ENCODE results near the gene HOXD9. TPM values are rescaled to one million over a fixed set of nuclear protein-coding genes. Genes with fewer than 3 reads are reported as not detected.

HOXD9 gene
- total RNA-seq, 1 donor from 2014 or later, result 0.56 TPM

DNA sequence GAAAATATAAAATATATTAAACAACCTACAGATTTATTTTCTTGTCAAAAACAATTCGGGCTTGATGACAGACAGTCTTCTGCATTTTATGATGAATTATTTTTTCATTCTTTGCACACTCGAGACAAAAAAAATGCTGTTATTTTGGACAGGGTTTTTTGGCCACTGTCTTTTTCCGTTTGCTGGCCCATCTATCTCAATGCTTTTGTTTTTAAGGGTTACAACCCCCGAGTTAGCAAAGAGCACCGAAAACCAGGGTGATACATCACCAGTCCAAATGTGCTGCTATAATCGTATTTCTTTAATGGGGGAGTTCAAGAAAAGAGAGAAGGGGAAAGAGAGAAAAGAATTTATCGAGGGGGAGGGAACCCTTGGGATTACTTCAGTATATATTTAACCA, 46.5 kb upstream of the HOXD9 start:
- Mint-ChIP-seq H3K4me1 (ENCODE audit: unreplicated experiment) (peaks cover 18% of the 10 kb centered on the region), H3K27me3 (ENCODE audit: unreplicated experiment) (peaks cover 26% of the 10 kb centered on the region), H3K9me3 (ENCODE audit: unreplicated experiment) (no peaks in the 10 kb centered on the region), H3K27ac (ENCODE audit: unreplicated experiment) (no peak overlapping the region), H3K4me3 (ENCODE audit: unreplicated experiment) (no peak overlapping the region), H3K36me3 (ENCODE audit: low read depth, unreplicated experiment) (no peaks in the 10 kb centered on the region)
- TF ChIP-seq, protein P1, sequence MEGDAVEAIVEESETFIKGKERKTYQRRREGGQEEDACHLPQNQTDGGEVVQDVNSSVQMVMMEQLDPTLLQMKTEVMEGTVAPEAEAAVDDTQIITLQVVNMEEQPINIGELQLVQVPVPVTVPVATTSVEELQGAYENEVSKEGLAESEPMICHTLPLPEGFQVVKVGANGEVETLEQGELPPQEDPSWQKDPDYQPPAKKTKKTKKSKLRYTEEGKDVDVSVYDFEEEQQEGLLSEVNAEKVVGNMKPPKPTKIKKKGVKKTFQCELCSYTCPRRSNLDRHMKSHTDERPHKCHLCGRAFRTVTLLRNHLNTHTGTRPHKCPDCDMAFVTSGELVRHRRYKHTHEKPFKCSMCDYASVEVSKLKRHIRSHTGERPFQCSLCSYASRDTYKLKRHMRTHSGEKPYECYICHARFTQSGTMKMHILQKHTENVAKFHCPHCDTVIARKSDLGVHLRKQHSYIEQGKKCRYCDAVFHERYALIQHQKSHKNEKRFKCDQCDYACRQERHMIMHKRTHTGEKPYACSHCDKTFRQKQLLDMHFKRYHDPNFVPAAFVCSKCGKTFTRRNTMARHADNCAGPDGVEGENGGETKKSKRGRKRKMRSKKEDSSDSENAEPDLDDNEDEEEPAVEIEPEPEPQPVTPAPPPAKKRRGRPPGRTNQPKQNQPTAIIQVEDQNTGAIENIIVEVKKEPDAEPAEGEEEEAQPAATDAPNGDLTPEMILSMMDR (IDR thresholded peaks at IDR 0.05; ENCODE audit: unreplicated experiment), result no peak
- no peak for DNase-seq (ENCODE audit: low spot score)

GRCh38 chr2:176076796-176077195, 45.7 kb upstream of the HOXD9 start:
- no peak for DNase-seq (ENCODE audit: low spot score)
- Mint-ChIP-seq H3K4me3 (ENCODE audit: unreplicated experiment) (no peak overlapping the region), H3K27ac (ENCODE audit: unreplicated experiment) (no peak overlapping the region), H3K4me1 (ENCODE audit: unreplicated experiment) (peaks cover 18% of the 10 kb centered on the region), H3K27me3 (ENCODE audit: unreplicated experiment) (peaks cover 29% of the 10 kb centered on the region), H3K36me3 (ENCODE audit: low read depth, unreplicated experiment) (no peaks in the 10 kb centered on the region), H3K9me3 (ENCODE audit: unreplicated experiment) (no peaks in the 10 kb centered on the region)
- TF ChIP-seq, protein P1 (IDR thresholded peaks at IDR 0.05; ENCODE audit: unreplicated experiment), result no peak

DNA sequence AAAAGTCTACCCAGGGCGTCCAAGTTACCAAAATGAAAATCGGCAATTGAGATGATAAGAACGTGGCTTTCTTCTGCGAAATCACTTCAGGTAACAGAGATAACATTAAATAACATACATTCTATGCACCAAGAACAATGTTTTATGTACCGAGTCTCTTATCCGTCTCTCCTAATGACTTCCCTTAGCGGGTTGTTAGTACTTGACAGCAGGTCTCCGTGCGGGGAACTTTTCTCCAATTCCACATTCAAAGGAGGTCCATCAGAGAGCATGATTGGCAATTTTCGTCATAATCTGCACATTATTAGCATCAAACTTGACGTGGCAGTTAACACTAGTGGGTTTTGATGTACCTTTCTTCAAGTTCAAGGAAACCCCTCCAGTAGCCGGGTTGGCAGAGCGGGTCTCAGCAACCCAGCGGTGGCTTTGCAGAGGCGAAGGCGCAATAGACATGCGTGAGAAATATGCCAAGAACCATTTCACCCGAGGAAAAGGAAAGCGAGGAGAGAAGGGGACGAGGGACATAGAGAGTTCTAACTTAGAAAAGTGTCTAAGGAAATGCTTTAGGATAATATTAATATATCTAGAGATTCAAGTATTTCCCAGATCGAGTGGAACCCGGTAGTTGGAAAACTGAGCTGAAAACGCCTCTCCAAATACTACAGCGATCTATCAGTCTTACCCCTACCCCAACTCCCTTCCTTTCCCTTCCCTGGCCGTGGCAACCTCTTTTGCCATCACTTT, 43.8 kb upstream of the HOXD9 start:
- DNase-seq (ENCODE audit: low spot score), result no peak
- TF ChIP-seq, protein P1 (IDR thresholded peaks at IDR 0.05; ENCODE audit: unreplicated experiment), result no peak
- Mint-ChIP-seq H3K27ac (ENCODE audit: unreplicated experiment) (no peak overlapping the region), H3K27me3 (ENCODE audit: unreplicated experiment) (peaks cover 32% of the 10 kb centered on the region), H3K36me3 (ENCODE audit: low read depth, unreplicated experiment) (no peaks in the 10 kb centered on the region), H3K9me3 (ENCODE audit: unreplicated experiment) (no peaks in the 10 kb centered on the region), H3K4me1 (ENCODE audit: unreplicated experiment) (peaks cover 25% of the 10 kb centered on the region), H3K4me3 (ENCODE audit: unreplicated experiment) (peak overlapping the region; percentile 87)

DNA sequence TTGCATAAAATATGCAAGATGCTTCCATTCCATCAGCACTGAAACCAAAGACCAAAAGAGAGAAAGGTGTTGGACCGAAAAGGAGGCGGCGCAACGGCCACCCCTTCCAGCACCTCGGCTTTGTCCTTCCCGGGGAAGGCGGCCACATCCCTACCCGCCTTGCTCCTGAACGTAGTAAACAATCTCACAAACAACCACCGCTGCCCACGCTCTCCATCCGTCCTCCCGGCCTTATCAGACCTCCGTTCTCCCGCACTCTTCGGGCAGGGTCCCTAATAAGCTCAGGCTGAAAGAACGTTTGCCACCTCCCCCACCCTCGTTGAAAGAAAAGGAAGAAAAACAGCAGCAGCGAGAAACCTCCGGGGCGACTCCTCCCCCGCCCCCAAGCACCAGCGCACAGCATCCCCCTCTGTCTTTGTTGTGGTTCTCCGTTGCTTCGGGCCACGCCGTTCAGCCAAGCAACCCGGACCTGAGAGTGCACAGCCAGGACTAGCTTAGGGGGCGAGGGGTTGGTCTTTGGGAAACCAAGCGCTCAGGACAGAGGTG, 43.2 kb upstream of the HOXD9 start:
- peak overlapping the region; percentile 87 for H3K4me3 Mint-ChIP-seq (ENCODE audit: unreplicated experiment)
- no peak overlapping the region for H3K27ac Mint-ChIP-seq (ENCODE audit: unreplicated experiment)
- TF ChIP-seq, protein P1 (IDR thresholded peaks at IDR 0.05; ENCODE audit: unreplicated experiment), result no peak
- peaks cover 36% of the 10 kb centered on the region for H3K27me3 Mint-ChIP-seq (ENCODE audit: unreplicated experiment)
- H3K4me1 Mint-ChIP-seq (ENCODE audit: unreplicated experiment), result peaks cover 30% of the 10 kb centered on the region
- no peaks in the 10 kb centered on the region for H3K36me3 Mint-ChIP-seq (ENCODE audit: low read depth, unreplicated experiment)
- no peak for DNase-seq (ENCODE audit: low spot score)
- H3K9me3 Mint-ChIP-seq (ENCODE audit: unreplicated experiment), result no peaks in the 10 kb centered on the region

GRCh38 chr2:176079831-176080539, 42.5 kb upstream of the HOXD9 start:
- DNase-seq (ENCODE audit: low spot score), result peak; percentile 90
- TF ChIP-seq, protein P1 (IDR thresholded peaks at IDR 0.05; ENCODE audit: unreplicated experiment), result peak; percentile 99
- no peaks in the 10 kb centered on the region for H3K36me3 Mint-ChIP-seq (ENCODE audit: low read depth, unreplicated experiment)
- peaks cover 33% of the 10 kb centered on the region for H3K4me1 Mint-ChIP-seq (ENCODE audit: unreplicated experiment)
- no peak overlapping the region for H3K27ac Mint-ChIP-seq (ENCODE audit: unreplicated experiment)
- H3K9me3 Mint-ChIP-seq (ENCODE audit: unreplicated experiment), result no peaks in the 10 kb centered on the region
- peaks cover 42% of the 10 kb centered on the region for H3K27me3 Mint-ChIP-seq (ENCODE audit: unreplicated experiment)
- peak overlapping the region; percentile 87 for H3K4me3 Mint-ChIP-seq (ENCODE audit: unreplicated experiment)
